Mammary epithelial cell (primary cell): Measurements from ENCODE around the gene TSFM.

Experiments used
- CTCF ChIP-seq, 2 donors: IDR thresholded peaks in 1 of 2; conservative IDR thresholded peaks in 1 of 2; 2 replicates each; pipeline ENCODE4 v1.5.1; 2011 to 2012; ENCODE audit warnings: inconsistent platforms in 2 of 2, low read length in 2 of 2, mild to moderate bottlenecking in 2 of 2, control low read depth in 1 of 2, low read depth in 1 of 2; ENCODE audit not compliant: insufficient read depth in 1 of 2; ENCODE audit errors: extremely low read depth in 1 of 2
- EZH2 ChIP-seq: IDR thresholded peaks from 2 replicates; pipeline ENCODE4 v1.6.1; 2012; ENCODE audit warnings: low read length, inconsistent platforms, borderline replicate concordance

DNA sequence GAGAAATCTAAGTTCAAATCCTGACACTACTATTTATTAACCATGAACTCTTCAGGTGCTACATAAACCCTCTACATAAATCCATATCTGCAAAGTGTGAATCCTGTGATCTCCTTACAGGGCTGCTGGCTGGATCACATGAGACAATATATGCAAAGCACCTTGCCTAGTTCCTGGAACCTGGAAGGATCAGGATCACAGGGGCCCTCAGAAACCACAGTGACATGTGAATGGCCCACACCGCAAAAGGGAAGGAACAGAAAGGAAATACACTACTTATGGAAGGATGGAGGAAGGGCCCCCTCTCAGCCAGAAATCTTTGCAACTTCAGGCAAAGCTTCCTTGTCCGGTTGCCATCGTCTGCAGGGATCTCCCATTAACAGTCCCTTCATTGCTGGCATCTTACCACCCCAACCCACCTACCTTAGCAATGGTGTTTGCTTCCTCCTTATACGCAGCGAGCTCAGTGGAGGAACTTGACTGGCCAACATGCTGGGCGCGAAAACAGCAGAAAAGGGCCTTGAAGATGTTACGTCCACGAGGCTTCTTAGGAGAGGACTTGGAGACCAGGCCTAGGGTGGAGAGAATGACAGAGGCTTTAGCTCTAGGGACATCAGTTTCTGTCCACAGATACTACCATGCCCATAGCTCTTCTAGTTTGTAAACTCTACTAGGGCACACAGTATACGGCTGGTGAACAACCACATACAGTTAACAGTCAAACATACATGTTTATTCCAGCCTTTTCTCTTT lies 46.6 kb downstream of the TSFM start:
- no peak for TF ChIP-seq CTCF (conservative IDR thresholded peaks at IDR 0.05 in 1 of 2, IDR thresholded peaks at IDR 0.05 in 1 of 2; ENCODE audit: extremely low read depth in 1 of 2, insufficient read depth in 1 of 2, low read depth in 1 of 2, low read length in 2 of 2)
- TF ChIP-seq EZH2, result no peak
